Activated naive CD4-positive, alpha-beta T cell treated with anti-CD3 and anti-CD28 coated beads for 36 hours (primary cell): ENCODE results near the gene MYH4. TPM values are rescaled to one million over a fixed set of nuclear protein-coding genes. Genes with fewer than 3 reads are reported as not detected.

ENCODE experiments used
- CTCF ChIA-PET: fragments of 350-600 bp; sonication (Branson Sonifier 250); formaldehyde crosslinking; loops from one replicate; lab custom pipeline; 2021; ENCODE audit warnings: antibody characterized with exemption; lab: Charles Lee
- DNase-seq: peaks from one replicate; pipeline ENCODE4 v3.0.0-alpha.2; 2020
- H3K27ac Mint-ChIP-seq: one replicate; pipeline ENCODE4 v1.8.0; 2021; ENCODE audit warnings: mild to moderate bottlenecking, mixed read lengths
- H3K27me3 Mint-ChIP-seq: one replicate; pipeline ENCODE4 v1.8.0; 2021; ENCODE audit warnings: low read depth, mixed read lengths
- H3K36me3 Mint-ChIP-seq: one replicate; pipeline ENCODE4 v1.8.0; 2021; ENCODE audit warnings: low read depth, mixed read lengths
- H3K4me1 Mint-ChIP-seq: one replicate; pipeline ENCODE4 v1.8.0; 2021; ENCODE audit warnings: low read depth, mixed read lengths
- H3K4me3 Mint-ChIP-seq: one replicate; pipeline ENCODE4 v1.8.0; 2021; ENCODE audit warnings: mild to moderate bottlenecking, moderate library complexity, mixed read lengths
- H3K9me3 Mint-ChIP-seq: one replicate; pipeline ENCODE4 v1.8.0; 2021; ENCODE audit warnings: mixed read lengths
- intact Hi-C: fragments of 100-400 bp; cut with micrococcal nuclease; formaldehyde crosslinking; loops from one replicate; pipeline ENCODE4 v1.15.1; 2023
- total RNA-seq, 2 experiments: library from RNA; stranded (reverse); gene quantifications; one replicate each; pipeline ENCODE4 v1.2.3, GENCODE V29; 2021

Gene MYH4
- total RNA-seq = not detected

GRCh38 chr17:10469459-10469858 is at the start of gene MYH4:
TSS of gene MYH4 (minus strand) at chr17:10469559. CDS start at chr17:10466745, 2,814 bp downstream.
- intact Hi-C loops = no loop called here

GRCh38 chr17:10518271-10519037 is 49.1 kb upstream of the MYH4 start, which contains the start of gene MYH1:
TSS of gene MYH1 (minus strand) at chr17:10518542. CDS start at chr17:10516642, 1,900 bp downstream.
- Mint-ChIP-seq H3K27ac (no peak within 1 kb of the TSS), H3K9me3 (peaks cover 4% of the 10 kb centered on the region), H3K4me1 (no peaks in the 10 kb centered on the region), H3K4me3 (no peak within 1 kb of the TSS), H3K36me3 (no peaks in the 10 kb centered on the region), H3K27me3 (no peaks in the 10 kb centered on the region)
- intact Hi-C loops = no loop called here
- CTCF ChIA-PET = interaction anchor here (0.6 kb wide), 2 partner anchors 171 to 279 kb away, joined by 3 to 4 read pairs; no protein-coding TSS in a partner anchor
- DNase-seq = no peak

More at GRCh38 chr17:10469459-10469858, at the start of gene MYH4:
- no peaks in the 10 kb centered on the region for H3K36me3 Mint-ChIP-seq
- H3K27ac Mint-ChIP-seq = no peak within 1 kb of the TSS
- H3K27me3 Mint-ChIP-seq = no peaks in the 10 kb centered on the region
- no peak within 1 kb of the TSS for H3K4me3 Mint-ChIP-seq
- no peaks in the 10 kb centered on the region for H3K9me3 Mint-ChIP-seq
- no peaks in the 10 kb centered on the region for H3K4me1 Mint-ChIP-seq
- no peak for DNase-seq
- CTCF ChIA-PET = no interaction called here

DNA sequence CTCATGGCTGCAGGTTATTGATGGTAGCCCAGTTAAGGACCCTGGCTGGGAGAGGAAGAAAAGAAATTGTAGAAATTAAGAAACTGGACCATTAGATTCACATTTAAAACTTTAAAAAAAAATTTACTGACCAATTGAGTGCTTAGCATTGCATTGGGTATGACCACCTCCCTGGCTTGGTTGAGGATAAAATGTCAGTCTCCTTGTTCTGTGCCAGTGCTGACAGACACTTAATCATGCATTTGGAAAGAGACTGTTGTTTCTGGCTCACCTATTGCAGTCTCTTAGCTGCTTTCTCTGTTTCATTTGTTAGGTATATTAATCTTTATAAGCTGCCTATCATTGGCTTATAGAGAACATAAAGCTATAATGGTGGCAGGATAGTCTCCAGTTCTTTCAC is 47.3 kb upstream of the MYH4 start:
- H3K27ac Mint-ChIP-seq = no peak overlapping the region

DNA sequence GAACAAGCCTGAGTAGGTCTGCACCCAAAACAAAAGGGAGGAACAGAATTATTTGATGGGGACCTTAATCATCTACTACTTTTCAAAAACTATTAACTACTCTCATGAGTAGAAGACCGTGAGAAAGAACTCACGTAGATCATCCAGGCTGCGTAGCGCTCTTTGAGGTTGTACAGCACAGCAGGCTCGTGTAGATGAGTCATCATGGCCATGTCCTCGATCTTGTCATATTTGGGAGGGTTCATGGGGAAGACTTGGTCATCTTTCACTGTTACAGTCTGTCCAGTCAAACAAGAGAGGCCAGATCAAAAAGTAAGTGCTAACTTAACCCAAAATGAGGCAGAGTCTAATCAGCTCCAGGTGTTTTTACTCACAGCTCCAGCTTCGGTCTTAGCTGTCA is 46.7 kb upstream of the MYH4 start:
- Mint-ChIP-seq H3K9me3 (no peaks in the 10 kb centered on the region), H3K4me3 (no peak overlapping the region), H3K4me1 (no peaks in the 10 kb centered on the region), H3K27me3 (no peaks in the 10 kb centered on the region), H3K36me3 (no peaks in the 10 kb centered on the region), H3K27ac (no peak overlapping the region)
- CTCF ChIA-PET = interaction anchor here (0.6 kb wide), 1 partner anchor 71 kb away, joined by 3 read pairs; no protein-coding TSS in a partner anchor
- intact Hi-C loops = no loop called here
- DNase-seq = no peak

More for the DNA sequence above, 47.3 kb upstream of the MYH4 start:
- Mint-ChIP-seq H3K4me3 (no peak overlapping the region), H3K4me1 (no peaks in the 10 kb centered on the region), H3K9me3 (no peaks in the 10 kb centered on the region), H3K27me3 (no peaks in the 10 kb centered on the region), H3K36me3 (no peaks in the 10 kb centered on the region)
- intact Hi-C loops = no loop called here
- no peak for DNase-seq
- CTCF ChIA-PET = no interaction called here

DNA sequence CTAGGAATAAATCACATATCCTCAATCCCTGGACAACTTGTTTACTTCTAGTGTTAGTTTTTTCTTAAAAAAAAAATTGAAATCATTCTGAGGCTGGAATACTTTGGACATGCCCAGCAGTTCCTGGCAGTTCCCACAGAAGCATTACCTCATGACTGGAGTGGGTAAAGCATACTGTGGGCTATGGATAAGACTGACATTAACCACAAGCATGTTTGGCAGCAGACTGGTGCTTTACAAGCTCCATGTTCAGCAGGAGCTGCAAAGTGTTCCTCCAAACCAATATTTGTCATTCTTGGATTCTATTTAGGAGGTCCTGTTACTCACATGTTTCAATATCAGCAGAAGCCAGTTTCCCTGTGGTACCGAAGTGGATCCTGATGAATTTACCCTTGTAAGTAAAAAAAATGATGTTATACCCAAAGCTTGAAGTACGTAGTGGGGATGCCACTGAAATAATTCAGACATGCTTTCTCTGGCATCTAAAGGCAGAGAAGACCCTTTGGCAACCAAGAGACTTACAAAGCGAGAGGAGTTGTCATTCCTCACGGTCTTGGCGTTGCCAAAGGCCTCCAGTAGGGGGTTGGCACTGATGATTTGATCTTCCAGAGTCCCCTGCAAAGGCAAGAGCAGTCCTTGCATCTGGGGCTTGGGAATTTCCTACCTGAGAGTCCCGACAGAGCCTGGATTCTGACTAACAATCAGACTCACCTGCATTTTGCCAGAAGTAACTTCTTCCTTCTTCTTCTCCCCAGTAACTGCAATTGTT is 44.1 kb upstream of the MYH4 start:
- CTCF ChIA-PET = interaction anchor here (0.6 to 0.7 kb wide), 2 partner anchors 8 to 531 kb away, joined by 3 read pairs; no protein-coding TSS in a partner anchor
- Mint-ChIP-seq H3K36me3 (no peaks in the 10 kb centered on the region), H3K27me3 (no peaks in the 10 kb centered on the region), H3K27ac (no peak overlapping the region), H3K9me3 (no peaks in the 10 kb centered on the region), H3K4me3 (no peak overlapping the region), H3K4me1 (no peaks in the 10 kb centered on the region)
- intact Hi-C loops = no loop called here
- no peak for DNase-seq

DNA sequence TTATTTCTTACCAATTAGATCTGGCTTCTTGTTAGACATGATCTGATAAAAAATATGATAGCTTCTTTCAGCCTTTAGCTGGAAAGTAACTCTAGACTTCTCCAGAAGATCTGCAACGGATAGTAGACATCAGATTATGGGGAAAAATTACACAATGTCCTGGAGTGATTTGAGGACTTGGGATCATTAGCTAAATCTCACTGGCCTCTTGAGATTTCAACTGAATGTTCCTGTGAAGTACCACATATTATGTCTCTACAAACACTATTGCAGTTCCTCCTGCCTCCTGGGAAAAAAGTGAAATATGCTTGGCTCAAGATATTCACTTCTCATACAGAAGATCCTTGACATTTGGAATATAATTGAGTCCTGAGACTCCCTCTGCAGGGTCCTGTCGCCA is 43.5 kb upstream of the MYH4 start:
- H3K27ac Mint-ChIP-seq = no peak overlapping the region
- intact Hi-C loops = no loop called here
- no peaks in the 10 kb centered on the region for H3K9me3 Mint-ChIP-seq
- no peaks in the 10 kb centered on the region for H3K27me3 Mint-ChIP-seq
- no peaks in the 10 kb centered on the region for H3K4me1 Mint-ChIP-seq
- H3K36me3 Mint-ChIP-seq = no peaks in the 10 kb centered on the region
- no peak overlapping the region for H3K4me3 Mint-ChIP-seq
- no peak for DNase-seq
- CTCF ChIA-PET = interaction anchor here (0.6 to 0.7 kb wide), 2 partner anchors 8 to 530 kb away, joined by 3 read pairs; no protein-coding TSS in a partner anchor

DNA sequence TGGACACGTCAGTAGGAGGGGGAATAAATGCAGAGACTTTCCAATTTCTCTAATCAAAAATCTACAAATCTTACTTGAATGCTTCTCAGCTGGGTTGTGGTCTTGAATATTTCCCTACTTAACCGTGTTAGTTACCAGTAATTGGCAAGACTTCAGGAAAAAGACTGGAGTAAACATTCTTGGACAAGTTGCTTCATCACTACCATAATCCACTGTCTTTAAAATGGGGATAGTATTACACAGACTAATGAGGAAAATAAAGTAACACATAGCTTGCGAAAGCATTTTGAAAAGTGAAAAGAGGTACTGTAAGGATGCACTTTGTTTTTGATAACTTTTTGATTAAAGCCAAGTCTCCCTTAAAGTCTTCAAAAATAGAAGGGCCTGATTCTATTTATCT is 30.6 kb upstream of the MYH4 start:
- Mint-ChIP-seq H3K4me1 (no peaks in the 10 kb centered on the region), H3K9me3 (no peaks in the 10 kb centered on the region), H3K27me3 (peaks cover 3% of the 10 kb centered on the region), H3K36me3 (no peaks in the 10 kb centered on the region), H3K4me3 (no peak overlapping the region), H3K27ac (no peak overlapping the region)
- CTCF ChIA-PET = no interaction called here
- intact Hi-C loops = no loop called here
- no peak for DNase-seq

GRCh38 chr17:10492004-10492403 is 22.6 kb upstream of the MYH4 start:
- Mint-ChIP-seq H3K27me3 (no peaks in the 10 kb centered on the region), H3K27ac (no peak overlapping the region), H3K4me3 (no peak overlapping the region), H3K9me3 (peaks cover 27% of the 10 kb centered on the region), H3K36me3 (peaks cover 4% of the 10 kb centered on the region), H3K4me1 (no peaks in the 10 kb centered on the region)
- CTCF ChIA-PET = interaction anchor here (0.7 kb wide), 1 partner anchor 29 kb away, joined by 7 read pairs; no protein-coding TSS in a partner anchor
- DNase-seq = no peak
- intact Hi-C loops = no loop called here

GRCh38 chr17:10482252-10482651 is 12.9 kb upstream of the MYH4 start:
- Mint-ChIP-seq H3K4me1 (no peaks in the 10 kb centered on the region), H3K9me3 (peaks cover 30% of the 10 kb centered on the region), H3K27ac (no peak overlapping the region), H3K4me3 (no peak overlapping the region), H3K36me3 (no peaks in the 10 kb centered on the region), H3K27me3 (no peaks in the 10 kb centered on the region)
- no peak for DNase-seq
- intact Hi-C loops = no loop called here
- CTCF ChIA-PET = no interaction called here

GRCh38 chr17:10477701-10478100 is 8.3 kb upstream of the MYH4 start:
- no peak for DNase-seq
- Mint-ChIP-seq H3K4me3 (no peak overlapping the region), H3K9me3 (peaks cover 6% of the 10 kb centered on the region), H3K27me3 (no peaks in the 10 kb centered on the region), H3K36me3 (no peaks in the 10 kb centered on the region), H3K4me1 (no peaks in the 10 kb centered on the region), H3K27ac (no peak overlapping the region)
- intact Hi-C loops = no loop called here
- CTCF ChIA-PET = no interaction called here

GRCh38 chr17:10474536-10474935 is 5.2 kb upstream of the MYH4 start:
- Mint-ChIP-seq H3K4me3 (no peak overlapping the region), H3K9me3 (no peaks in the 10 kb centered on the region), H3K4me1 (no peaks in the 10 kb centered on the region), H3K27me3 (no peaks in the 10 kb centered on the region), H3K27ac (no peak overlapping the region), H3K36me3 (no peaks in the 10 kb centered on the region)
- CTCF ChIA-PET = no interaction called here
- intact Hi-C loops = no loop called here
- DNase-seq = no peak

GRCh38 chr17:10471858-10472257 is 2.5 kb upstream of the MYH4 start:
- Mint-ChIP-seq H3K4me3 (no peak overlapping the region), H3K9me3 (no peaks in the 10 kb centered on the region), H3K36me3 (no peaks in the 10 kb centered on the region), H3K4me1 (no peaks in the 10 kb centered on the region), H3K27me3 (no peaks in the 10 kb centered on the region), H3K27ac (no peak overlapping the region)
- CTCF ChIA-PET = no interaction called here
- no peak for DNase-seq
- intact Hi-C loops = no loop called here
